Stimulated activated CD8-positive, alpha-beta memory T cell treated with anti-CD3 and anti-CD28 coated beads, Interleukin-12 subunit alpha, Interleukin-12 subunit beta, amount 100 ng/mL, for 1 hour (primary cell): ENCODE results near the gene UBE2R2.

Experiments used
- DNase-seq: peaks from one replicate; pipeline ENCODE4 v3.0.0-alpha.2; 2020; ENCODE audit warnings: low read depth

UBE2R2 gene

DNA sequence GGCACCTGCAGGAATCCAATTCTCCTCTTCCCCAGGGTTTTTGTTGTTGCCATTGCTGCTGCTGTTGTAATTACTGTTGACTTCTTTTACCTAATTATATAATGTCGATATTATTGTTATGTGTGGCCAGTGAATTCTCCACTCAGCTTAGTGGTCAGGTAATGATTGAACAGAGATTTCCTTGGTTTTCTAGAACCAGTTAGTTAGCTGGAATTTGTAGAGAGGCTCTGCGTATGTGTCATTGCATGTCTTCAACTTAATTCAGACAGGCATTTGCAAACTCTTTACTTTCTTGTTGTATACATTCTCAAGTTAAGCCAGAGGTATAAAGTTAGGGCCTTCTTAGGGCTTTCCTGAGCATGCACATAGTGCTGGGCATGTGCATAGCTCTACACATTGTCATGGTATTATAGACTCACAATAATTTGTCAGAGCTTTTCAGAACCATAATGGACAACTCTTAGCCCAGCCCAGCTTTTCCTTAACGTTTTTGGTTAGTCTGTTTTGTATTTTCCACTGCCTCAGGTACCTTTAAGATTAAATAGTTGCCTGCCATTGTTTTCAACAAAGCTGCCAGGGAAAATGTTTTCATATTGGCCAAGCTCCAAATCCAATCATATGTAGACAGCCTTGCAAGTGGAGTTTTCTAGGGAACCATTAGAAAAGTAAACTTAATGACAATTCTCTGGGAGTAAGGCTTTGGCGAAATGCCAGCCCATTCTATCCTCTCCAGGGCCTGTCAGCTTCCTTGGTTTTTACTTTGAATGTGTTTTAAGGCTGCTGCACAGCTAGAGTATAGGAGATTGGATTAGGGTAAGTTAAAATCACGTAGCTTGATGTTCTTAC, 68.1 kb downstream of the UBE2R2 start:
- DNase-seq, result no peak

DNA sequence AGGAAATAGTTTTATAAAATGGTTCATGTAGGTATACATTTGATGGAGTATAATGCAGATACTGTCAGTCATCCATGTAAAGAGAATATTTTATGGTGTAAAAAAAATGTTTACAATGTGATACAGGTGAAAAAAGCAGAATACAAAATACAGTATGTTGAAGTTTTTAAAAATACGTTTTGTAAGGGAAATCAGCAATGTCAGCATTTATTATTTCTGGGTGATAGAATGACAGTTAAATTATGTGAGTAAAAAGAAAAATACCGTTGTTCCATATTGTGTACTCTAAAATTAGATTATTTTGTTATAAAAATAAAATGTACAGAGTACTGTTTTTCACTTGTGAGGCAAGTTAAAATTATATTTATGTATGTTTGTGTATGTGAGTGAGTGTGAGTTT, 69.0 kb downstream of the UBE2R2 start:
- DNase-seq, result no peak

DNA sequence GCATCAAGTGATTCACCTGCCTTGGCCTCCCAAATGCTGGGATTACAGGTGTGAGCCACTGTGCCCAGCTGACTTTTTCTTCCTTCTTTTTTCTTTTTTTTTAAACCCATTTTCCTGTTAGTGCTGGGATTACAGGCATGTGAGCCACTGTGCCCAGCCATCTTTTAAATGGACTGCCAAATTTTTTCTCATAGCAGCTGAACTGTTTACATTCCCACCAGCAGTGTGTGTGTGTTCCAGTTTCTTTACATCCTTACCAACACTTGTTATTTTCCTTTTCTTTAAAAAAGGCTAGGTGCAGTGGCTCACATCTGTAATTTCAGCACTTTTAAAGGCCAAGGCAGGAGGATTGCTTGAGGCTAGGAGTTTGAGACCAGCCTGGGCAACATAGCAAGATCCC, 76.9 kb downstream of the UBE2R2 start:
- no peak for DNase-seq

DNA sequence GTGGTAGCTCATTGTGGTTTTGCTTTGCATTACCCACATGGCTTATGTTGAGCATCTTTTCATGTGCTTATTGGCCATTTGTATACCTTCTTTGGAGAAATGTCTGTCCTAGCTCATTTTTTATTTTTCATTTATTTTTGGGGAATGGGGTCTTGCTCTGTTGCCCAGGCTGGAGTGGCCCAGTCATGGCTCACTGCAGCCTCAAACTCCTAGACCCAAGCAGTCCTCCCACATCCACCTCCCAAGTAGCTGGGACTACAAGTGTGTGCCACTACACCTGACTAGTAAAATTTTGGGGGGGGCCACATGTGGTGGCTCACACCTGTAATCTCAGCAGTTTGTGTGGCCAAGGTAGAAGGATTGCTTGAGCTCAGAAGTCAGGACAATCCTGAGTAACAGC, 77.4 kb downstream of the UBE2R2 start:
- no peak for DNase-seq

DNA sequence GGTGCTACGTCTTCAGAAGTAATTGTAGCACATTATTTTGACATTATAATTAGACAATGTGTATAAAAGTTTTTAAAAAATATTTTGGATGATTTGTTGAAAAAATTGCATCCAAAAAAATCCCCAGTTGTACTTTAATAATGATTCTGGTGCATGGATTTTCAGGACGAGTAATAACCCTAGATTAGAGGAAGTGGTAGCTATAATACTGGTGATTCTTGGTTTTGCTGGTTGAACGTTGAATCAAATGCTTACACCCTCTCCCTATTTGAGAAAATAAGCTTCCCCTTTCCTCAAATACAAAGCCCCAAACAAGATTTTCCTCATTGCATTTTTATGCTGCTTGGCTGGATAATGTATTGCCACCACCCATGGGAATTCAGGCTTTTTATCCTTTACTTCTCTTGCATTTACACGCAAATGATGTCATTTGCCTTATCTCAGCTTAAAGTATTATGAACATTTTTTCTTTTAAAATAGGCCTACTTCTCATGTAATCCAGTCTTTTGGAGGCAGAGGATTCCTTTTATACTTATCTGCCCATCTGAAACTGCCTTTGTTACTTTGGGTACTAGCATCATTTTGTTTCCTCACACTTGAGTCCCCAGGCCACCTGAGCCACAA, 86.3 kb downstream of the UBE2R2 start:
- no peak for DNase-seq

DNA sequence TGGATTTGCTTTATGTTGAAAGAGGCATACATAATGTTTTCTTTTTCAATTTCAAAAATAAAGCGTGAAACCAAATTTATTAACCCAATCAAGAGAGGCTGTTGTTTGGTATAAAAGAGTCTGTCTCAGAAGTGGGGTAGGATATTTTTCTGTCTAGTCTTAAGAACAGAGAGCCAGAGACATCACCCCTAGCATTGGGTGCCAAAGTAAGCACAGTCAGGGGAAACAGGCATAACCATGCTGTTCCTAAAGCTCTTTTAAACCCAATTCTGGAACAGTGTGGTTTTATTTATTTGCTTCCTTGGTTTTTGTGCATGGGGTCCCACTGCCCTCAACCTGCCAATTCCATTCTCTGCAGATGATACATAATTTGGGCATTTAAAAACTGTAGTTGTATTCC, 88.2 kb downstream of the UBE2R2 start:
- no peak for DNase-seq

DNA sequence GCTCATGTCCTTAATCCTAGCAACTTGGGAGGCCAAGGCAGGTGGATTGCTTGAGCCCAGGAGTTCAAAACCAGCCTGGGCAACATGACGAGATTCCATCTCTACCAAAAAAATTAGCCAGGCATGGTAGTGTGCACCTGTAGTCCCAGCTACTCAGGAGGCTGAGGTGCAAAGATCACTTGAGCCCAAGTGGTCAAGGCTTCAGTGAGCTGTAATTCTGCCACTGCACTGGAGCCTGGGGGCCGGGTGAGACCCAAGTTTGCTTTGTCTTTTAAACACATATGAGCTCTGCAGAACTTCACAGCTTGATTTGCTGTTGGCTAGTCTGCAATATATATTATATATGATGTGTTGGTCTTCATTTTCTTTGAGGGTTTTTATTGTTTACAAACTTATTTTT, 89.8 kb downstream of the UBE2R2 start:
- DNase-seq, result no peak

DNA sequence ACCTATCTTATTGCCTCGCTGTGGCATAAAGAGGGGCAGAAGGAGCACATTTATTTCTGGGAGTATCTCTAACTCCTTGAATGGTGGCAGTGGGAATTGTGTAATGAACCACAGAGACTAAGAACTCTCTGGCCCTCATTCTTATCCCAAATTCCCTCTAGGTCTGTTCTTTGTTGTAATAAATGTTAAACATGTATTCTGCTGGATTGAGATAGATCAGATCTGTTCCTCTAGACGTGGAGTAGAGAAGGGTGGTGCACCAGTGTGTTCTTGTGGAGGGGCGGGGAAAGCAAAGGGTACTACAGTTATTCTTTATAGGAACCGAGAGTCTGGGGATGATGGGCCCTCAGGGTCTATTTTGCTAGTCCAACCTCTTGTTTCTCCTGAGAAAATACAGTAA, 90.4 kb downstream of the UBE2R2 start:
- no peak for DNase-seq

DNA sequence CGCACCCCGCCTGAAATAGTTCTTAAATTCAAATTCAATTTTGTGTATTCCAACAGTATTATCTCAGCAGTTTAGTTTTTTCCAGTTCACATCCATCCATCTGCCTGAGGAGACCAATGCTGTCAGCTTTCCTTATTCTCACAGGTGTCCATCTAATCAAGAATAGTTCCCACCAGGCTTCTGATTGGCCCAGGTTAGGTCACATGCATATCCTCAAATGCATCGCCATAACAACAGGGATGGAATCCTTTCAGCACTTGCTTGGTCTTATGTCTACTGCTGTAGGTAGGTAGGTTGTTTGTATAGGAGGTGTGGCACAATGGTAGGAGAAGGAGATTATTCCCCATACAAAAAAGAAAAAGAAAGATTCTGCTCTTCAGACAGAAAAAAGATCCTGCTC, 91.2 kb downstream of the UBE2R2 start:
- no peak for DNase-seq

DNA sequence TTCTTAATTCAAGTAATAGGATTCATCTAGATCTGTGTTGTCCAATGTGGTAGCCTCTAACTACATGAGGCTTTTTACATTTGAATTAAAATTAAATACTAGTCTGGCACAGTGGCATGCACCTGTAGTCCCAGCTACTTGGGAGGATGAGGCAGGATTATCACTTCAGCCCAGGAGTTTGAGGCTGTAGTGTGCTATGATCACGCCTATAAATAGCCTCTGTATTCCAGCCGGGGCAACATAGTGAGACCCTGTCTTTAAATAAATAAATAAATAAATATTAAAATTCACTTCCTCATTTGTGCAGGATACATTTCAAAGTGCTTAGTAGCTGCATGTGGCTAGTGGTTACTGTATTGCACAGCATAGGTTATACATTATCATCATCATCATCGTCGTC, 91.8 kb downstream of the UBE2R2 start:
- DNase-seq, result no peak

DNA sequence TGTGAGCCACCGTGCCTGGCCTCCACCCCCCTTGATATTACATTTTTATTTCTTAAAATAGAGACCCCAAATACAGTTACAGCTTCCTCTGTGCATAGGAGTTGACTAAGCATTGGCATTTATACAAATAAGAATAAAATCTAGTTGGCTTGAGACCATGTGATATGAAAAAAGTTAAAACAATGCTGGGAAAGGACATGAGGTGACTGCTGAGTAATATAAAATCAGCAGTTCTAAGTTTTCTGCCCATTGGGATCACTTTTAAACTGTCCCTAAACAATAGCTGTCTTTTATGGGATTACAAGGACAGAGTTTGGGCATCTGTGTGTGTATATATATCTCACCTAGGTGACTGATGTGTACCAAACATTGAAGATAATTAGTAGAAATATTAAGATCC, 96.6 kb downstream of the UBE2R2 start:
- DNase-seq, result no peak

DNA sequence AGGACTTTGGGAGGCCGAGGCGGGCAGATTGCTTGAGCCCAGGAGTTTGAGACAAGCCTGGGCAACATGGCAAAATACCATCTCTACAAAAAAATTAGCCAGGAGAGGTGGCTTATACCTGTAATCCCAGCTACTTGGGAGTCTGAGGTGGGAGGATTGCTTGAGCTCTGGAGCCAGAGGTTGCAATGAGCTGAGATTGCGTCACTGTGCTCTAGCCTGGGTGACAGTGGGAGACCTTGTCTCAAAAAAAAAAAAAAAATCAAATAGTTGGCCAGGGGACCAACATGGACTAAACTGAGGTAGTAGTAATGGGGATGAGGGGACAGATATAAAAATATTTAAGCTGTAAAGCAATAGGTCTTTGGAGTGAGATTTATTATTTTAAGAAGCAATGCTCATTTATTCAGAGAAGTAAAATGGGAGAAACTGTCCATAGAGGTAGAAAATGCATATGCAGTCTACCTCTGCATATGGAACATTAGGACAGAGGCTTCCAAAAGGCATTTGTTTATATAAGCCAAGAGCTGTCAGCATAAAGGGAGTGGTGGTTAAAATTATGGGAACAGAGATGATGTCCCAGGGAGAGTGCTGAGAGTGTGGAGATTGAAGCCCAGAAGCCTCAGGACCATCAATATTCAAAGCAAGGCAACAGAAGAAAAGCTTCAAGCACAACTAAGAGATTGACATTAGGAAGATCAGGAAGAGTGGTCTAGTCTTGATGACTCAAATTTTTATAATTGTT, 98.1 kb downstream of the UBE2R2 start:
- no peak for DNase-seq

DNA sequence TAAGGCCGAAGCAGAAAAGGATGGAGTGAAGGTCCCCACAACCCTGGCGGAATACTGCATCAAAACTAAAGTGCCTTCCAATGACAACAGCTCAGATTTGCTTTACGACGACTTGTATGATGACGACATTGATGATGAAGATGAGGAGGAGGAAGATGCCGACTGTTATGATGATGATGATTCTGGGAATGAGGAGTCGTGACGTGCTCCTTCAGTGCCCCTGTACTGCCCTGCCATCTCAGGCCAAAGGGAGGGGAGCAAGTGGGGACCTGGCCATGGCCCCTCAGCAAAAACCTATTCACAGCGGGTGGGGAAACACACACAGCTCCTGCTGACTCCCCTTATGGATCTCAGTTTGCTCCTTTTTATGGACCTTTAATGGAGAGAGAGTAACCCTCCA, 100.1 kb downstream of the UBE2R2 start:
- no peak for DNase-seq

DNA sequence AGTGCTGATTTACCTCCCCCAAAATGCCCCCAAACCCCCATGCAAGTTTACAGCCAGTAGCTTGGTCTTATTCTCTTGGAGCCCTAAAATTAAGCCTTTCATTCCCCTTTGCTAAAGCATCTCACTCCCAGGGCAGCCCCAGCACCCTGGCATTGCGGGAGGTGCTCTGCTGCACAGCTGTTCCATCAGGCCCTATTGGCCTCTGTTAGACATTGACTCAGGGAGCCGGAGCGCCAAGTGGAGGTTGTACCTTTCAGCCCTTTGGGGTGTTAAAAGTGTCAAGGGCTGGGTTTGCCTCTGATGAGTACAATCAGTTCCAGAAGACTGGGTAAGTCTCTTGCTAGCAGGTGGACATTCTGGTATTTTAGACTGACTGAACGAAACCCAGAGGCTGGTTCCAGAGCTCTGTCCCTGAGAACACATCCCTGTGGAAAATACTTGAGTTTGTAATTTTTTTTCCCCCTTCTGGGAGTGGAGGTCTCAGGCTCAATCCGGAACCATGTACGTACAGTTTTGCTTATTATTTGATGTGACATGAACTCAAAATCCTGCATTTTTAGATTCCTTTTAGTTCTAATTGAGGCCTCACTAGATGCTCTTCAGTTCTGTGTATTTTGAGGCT, 102.4 kb downstream of the UBE2R2 start:
- no peak for DNase-seq

DNA sequence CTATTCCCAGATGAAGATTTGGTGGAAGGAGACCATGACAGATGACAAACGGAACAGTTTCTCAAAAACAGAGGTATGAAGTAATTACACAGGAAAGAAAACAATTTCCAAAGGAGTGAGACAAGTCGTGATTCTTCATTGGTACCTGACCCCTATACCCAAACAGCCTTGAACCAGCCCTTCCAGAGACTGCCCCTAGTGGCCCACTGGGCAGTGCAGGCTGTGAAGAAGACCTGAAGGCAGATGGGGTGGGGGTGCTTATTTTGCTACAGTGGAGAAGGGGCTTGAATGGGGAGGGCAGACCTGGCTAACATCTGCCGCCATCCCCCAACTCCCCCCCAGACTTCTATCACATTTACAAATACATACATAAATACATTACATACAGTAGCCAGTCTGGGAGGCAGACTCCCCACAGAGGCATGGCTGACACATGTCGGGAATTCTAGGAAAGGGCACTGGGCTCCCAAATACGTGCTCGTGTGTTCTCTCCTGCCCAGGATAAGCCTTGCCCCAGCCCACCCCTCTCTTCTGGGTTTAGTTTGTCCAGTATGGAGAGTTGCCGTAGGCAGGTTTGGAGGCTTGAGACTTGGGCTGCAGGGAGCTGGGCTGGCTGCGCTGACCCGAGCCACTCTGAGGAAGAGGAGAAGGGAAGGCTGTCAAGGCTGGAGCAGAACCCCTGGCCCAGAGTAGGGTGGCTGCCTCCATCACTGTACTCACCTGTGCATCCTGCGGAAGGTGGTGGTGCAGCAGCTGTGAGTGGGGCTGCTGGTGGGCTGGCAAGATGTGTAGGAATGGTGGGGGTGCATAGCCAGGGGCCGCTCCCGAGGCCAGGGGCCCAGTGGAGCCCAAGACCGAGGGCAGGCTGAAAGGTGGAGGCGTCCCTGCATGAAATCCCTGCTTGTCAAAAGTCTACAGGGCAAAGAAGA, 105.3 kb downstream of the UBE2R2 start:
- no peak for DNase-seq

DNA sequence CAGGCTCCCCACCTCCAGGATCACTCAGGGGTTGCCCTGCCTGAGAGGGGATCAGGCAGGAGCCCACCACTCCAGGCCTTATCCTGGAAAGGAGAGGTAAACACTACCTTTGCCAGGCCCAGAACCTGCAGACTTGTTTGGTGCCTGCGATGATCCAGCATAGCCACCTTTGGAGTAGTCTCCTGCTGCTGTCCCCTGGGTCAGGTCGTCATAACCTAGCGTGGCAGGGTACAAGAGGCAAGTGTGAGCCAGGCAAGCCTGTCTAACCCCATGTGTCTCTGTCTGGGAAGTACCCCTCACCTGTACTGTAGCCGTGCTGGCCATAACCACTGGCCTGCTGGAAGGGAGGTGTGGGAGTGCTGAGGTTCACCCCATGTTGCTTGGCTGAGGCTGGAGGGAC, 106.1 kb downstream of the UBE2R2 start:
- DNase-seq, result no peak

DNA sequence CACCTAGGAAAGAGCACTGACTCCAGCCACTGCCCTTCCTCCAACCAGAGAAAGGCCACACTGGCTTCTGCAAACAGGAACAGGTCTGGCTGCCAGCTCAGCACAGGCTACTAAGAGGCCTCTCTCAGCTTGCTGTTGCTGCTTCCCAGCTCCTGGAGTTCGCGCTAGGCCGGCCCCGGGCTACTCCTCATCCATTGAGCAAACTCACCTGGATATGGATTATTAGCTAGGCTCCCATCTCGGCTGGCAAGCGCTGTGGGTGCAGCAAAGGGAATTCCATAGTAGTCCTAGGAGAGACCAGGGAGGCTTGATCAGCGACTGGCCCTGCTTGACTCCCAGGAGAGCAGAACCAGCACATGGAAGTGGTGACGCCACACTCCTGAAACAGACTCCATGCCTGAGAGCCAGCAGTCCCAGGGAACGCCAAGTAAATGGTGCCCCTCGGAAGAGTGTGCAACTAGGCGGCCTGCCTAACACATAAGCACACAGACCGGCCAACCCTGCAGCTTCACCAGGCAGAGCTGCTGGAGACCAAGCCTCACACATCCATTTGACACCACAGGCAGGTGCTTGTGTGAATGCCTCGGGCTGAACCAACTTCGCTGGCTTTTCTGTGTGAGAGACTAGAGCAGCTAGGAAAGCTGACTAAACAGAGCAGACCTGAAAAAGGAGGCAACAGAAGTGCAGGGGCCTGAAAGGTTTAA, 107.2 kb downstream of the UBE2R2 start:
- no peak for DNase-seq

DNA sequence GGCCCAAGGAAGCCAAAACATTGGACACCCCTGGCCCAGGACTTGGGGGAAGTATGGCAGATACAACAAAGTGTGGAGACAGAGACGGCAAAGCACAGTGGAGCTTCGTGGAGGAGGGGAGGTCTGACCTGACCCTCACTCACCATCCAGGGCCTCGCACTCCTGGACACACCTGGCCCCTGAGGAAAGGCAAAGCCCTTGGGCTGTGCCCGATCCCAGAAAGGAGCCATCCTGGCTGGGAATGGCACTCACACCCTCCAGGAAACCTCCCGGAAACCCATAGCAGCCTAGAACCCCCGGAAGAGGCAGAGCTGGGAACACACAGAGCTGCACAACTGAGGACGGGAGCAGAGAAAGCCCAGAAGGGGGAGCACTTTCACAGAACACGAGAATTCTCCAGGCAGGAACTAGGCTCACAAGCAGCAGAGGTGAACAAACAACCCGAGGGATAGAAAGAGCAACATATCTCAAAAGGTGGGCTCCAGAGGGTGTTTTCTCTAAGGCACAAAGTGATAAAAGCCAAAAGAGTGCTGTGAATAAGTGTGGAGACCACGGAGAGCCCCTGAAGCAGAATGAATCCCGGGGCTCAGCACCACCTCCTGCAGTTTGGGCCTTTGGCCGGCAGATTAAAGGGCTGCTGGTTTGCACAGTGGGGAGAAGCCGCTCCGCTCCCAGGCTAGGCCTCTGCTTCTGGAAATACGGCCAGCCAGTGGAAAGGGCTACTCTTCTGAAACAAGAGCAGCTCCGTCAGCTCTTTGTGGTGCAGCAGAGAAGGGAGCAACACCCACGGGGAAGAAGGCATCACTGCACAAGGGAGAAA, 108.2 kb downstream of the UBE2R2 start:
- DNase-seq, result no peak

DNA sequence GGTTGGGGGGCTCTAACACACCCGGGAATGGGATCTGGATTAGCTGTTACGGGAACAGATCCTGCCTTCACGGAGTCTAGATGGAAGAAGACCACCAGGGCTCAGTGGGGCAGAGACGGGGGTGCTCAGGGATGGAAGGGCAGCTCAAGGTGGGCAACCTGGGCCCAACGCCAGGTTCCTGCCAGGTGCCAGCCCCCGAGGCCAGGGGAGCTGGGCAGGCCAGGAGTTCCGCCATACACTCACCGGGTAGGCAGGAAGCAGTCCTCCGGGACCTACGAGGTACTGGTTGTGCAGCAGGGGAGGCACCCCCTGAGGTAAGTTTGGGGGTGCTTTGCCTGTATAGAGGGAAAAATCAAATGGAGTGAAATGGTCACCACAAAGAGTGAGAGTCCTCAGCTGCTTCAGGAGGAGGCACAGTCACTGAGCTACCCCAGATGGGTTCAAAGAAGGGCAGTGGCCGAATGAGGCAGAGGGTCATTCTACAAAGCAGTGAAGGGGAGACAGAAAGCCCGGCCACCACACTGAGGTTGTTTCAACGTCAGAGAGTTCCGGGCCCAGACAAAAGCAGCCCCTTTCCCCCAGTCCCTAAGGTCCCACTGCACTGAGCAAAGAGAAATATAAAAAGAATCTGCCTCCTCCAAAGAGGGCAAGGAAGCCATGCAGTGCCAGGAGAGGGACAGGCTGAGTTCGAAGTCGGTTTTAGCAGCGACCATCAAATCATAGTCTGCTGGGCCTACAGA, 110.0 kb downstream of the UBE2R2 start:
- DNase-seq, result no peak
